Stimulated activated naive CD4-positive, alpha-beta T cell (primary cell): ENCODE results near the gene CEP126.
"Not testable (repeated sequence)": the region's sequence is repeated elsewhere in the genome, so short reads cannot be mapped to it uniquely, and the experiment has no call there.

Source experiments
- DNase-seq, 6 experiments: peaks; one replicate each; lab custom pipeline; 2025; lab: John Stamatoyannopoulos, UW

Gene CEP126

DNA sequence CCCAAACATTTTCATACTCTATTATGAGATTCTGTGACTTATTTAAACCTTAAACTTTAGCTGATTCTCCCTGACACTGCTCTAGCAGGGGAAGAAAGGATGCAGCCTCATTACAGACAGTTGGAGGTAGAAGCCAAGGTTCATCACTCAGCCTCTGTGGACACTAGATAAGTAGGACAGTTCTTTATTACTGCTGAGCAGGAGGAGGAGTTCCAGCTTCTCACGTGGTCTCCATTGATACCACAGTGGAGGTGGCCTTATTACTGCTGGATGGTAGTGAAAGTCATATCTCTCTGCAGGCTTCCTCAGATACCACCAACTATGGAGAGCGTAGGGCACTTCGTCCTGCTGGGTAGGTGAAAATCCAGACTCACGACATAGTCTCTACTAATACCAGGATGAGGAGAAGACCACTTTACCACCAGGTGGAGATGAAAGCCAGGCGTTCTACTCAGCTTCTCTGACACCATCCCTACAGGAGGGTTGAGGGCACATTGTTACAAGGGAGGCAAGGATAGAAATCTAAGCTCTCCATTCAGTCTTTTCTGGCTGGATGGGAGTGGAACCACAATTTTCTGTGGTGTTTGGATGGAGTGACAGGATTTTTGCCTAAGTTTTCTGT, 14.6 kb downstream of the CEP126 start:
- no peak for DNase-seq

DNA sequence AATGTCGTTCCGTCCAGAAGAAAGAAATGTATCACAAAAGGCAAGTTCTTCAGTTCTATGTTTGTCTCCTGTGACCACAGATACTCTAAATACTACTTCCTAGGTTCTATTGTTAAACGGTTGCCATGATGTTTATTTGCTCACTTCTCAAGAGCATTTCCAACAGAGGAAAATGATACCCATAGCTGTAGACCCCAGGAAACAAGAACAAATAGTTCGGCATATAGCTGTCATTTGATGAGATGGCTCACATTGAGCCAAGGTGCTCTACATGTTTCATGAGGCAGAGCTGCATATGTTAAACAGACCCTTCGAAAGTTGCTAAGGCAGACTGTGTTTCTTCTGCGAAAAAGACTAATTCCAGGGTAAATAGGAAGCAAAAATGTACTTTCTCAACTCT, 16.9 kb downstream of the CEP126 start:
- no peak for DNase-seq

- no peak for DNase-seq
Measured at GRCh38 chr11:101940901-101941520, 26.2 kb downstream of the CEP126 start.

DNA sequence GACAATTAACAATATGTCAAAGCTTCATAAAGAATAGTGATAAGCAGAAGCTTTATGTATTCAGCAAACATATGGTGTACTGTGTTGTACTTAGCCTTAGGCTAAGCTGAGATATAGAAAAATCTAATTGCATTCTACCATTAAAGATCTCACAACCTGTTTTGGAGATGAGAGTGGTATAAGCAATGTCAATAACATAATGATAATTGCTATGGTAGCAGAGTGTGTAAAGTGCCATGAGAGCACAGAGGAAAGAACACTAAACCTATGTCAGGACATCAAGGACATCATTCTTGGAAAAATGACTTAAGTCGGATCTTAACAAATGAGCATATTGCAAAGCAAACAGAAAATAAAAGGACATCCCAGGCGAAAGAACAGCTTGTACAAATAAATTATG, 30.1 kb downstream of the CEP126 start:
- DNase-seq = no peak

GRCh38 chr11:101945448-101945847, 30.6 kb downstream of the CEP126 start:
- no peak for DNase-seq

DNA sequence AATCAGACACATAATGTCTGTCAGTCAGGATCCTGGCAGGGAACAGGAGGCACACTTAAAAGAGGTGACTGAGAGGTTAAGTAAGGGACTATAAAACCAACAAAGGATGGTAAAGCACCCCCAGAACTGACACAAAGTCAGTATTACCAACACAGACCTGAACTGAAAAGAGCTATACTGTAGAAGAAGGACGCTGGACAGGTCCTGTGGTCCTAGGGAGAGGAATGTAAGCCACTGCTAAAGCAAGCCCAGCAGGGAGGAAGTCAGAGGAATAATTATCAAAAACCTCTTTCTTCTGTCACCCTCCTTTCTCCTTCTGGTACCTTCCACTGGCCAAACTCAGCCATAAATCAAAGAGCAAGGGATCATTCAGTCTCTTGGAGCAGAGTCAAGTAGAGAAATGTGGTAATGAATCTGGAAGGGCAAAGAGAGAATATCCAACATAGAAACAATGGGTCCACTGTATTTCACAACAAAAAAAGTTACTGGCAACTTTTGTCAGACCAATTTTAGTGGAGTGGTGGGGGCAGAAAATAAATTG, 34.9 kb downstream of the CEP126 start:
- DNase-seq = no peak

- no peak for DNase-seq
Measured at GRCh38 chr11:101955278-101955677, 40.5 kb downstream of the CEP126 start.

DNA sequence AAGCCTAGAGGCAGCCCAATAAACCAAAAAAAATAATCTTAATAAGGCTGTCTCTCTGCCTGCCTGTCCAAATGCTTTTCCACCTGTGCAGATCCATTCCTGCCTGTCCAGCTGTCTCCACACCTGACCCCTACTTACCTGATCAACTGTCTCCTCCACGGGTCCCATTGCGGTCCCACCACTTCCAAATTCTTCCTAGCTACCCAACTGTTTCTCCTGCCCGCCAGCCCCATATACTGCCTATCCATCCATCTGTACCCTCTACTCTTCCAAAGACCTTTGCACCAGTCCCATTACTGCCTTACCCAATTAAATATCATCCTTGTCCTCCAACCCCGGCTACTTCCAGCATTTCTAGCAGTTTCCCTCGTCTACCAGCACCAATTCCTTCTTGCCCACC, 40.9 kb downstream of the CEP126 start:
- DNase-seq = no peak

GRCh38 chr11:101960231-101960630, 45.4 kb downstream of the CEP126 start:
- no peak for DNase-seq

- DNase-seq = not testable (repeated sequence)
Measured at GRCh38 chr11:101964200-101964599, 49.4 kb downstream of the CEP126 start.

GRCh38 chr11:101974255-101974654, 59.4 kb downstream of the CEP126 start:
- no peak for DNase-seq

DNA sequence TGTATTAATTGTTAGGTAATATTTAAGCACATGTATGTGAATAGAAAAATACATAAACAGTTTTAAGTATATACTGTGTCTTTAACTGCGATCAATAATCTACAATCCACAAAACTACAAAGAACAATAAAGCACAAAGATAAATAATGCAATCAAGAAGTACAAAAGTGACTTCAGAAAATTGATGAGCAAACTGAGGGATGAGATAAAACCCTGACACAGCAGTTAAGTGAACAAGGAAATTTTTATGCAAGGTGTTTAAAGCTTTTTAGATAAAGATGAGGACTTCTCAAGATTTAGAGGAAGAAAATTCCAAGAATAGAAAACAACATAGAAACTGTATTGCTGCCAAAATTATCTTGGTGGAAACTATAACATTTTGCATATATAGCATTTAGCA, 60.0 kb downstream of the CEP126 start:
- no peak for DNase-seq

- DNase-seq = no peak
Measured at GRCh38 chr11:101975734-101976133, 60.9 kb downstream of the CEP126 start.

DNA sequence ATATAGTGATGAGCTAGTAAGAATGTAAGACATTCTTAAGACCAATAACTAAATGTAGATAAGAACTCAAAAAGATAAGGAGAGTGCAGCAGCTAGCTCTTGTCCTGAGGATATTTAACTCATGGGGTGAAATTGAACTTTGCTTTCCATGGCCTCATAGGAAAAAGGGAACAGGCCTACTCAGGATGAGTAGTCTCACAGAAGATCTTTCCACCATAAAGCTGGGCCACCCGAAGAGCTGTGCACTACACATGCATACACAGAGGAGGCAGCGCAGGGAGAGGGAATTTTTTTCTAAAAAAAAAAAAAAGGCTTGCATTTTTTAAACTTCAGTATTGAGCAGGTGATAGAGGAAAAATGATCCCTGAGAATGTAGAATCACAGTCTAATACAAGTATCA, 72.6 kb downstream of the CEP126 start:
- no peak for DNase-seq

- DNase-seq = no peak
Measured at GRCh38 chr11:101993172-101993571, 78.4 kb downstream of the CEP126 start.

GRCh38 chr11:101994052-101994469, 79.3 kb downstream of the CEP126 start:
- not testable (repeated sequence) for DNase-seq

- DNase-seq = no peak
Measured at GRCh38 chr11:101996111-101996510, 81.3 kb downstream of the CEP126 start.

DNA sequence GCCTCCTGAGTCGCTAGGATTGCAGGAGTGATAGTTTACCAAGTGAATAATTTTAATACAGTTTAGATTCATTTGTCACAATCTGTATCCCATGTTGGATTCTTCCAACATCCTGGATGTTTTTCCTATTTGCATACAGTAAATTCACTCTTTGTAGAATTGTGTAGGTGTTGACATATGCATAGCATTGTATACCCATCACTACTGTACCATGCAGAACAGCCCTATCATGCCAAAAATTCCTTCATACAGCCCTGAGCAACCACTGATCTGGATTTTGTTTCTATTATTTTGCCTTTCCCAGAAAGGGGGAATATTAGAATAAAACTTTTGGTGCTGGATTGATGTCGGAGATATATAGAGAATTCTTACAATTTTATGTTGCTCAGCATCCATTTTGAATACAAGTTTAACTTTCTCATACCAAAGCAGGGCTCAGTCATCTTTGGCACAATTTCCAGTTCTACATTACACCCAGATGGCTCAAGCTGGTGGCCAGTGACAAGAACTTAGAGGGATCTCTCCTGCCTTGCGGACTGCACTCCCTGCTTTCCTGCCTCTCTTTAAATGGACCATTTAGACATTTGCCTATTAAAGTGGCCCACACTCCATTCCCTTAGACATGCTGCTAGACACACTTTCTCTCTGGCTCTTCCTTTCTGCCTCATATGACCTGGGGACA, 87.0 kb downstream of the CEP126 start:
- no peak for DNase-seq

DNA sequence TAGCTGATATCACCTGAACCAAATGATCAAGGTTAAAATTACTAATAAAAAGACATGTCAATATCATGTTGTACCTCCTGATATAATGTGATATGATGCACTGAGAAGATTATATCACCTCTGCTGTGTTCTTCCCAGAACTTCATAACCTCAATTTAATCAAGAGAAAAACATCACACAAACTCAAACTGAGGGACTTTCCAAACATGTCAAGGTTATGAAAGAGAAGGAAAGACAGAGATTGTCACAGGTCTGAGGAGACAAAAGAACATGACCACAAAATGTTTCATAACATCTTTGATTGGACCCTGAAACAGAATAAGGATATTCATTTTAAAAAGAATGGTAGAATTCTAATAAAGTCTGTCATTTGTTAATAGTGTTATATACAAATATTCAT, 89.4 kb downstream of the CEP126 start:
- DNase-seq = no peak

- DNase-seq = no peak
Measured at GRCh38 chr11:102005306-102005705, 90.5 kb downstream of the CEP126 start.

DNA sequence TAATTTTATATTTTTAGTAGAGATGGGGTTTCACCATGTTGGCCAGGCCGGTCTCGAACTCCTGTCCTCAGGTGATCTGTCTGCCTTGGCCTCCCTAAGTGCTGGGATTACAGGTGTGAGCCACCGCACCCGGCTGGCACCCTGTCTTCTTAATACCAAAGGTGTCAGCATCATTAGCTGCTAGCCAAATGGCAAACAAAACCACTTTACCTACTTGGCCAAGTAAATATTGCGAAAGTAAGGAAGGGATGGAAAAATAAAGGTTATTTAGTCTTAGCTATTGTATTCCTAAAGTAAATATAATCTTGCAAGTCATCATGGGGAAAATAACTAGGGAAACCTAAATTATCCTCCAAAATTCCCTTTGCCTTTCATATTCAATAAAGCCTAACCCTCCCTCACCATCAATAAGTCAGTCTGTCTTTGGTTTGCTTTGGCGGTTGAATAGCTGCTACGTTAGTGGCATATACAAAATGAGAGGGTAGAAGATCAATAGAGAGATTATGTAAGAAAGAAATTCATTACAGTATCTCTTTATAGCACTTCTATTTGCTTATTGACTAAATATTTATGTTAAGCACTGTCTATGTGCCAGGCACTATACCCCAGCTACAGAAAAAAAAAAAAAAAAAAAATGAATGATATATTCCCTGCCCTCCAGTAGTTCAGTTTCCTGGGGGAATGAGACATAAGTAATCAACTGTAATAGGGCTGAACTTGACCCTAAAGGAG, 92.2 kb downstream of the CEP126 start:
- no peak for DNase-seq
